ENCODE data around the gene PNMT.

Gene PNMT, protein sequence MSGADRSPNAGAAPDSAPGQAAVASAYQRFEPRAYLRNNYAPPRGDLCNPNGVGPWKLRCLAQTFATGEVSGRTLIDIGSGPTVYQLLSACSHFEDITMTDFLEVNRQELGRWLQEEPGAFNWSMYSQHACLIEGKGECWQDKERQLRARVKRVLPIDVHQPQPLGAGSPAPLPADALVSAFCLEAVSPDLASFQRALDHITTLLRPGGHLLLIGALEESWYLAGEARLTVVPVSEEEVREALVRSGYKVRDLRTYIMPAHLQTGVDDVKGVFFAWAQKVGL

DNA sequence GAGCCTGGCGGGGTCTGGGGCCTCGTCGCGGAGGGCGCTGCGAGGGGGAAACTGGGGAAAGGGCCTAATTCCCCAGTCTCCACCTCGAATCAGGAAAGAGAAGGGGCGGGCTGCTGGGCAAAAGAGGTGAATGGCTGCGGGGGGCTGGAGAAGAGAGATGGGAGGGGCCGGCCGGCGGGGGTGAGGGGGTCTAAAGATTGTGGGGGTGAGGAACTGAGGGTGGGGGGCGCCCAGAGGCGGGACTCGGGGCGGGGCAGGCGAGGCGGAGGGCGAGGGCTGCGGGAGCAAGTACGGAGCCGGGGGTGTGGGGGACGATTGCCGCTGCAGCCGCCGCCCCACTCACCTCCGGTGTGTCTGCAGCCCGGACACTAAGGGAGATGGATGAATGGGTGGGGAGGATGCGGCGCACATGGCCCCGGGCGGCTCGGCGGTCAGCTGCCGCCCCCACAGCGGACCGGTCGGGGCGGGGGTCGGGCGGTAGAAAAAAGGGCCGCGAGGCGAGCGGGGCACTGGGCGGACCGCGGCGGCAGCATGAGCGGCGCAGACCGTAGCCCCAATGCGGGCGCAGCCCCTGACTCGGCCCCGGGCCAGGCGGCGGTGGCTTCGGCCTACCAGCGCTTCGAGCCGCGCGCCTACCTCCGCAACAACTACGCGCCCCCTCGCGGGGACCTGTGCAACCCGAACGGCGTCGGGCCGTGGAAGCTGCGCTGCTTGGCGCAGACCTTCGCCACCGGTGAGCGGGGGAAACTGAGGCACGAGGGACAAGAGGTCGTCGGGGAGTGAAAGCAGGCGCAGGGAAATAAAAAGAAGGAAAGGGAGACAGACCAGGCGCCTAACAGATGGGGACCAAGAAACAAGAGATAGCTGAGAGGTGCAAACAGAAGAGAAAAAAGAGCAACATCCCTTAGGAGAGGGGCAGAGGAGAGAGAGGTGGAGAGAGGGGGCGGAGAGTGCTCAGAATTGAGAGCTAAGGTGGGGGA, at the start of gene PNMT:
PNMT (plus strand) TSS at position 509 of the 980 bp plus-strand sequence; CDS start at position 532, 23 bp downstream.
- DNase-seq, result peak; percentile 28

DNA sequence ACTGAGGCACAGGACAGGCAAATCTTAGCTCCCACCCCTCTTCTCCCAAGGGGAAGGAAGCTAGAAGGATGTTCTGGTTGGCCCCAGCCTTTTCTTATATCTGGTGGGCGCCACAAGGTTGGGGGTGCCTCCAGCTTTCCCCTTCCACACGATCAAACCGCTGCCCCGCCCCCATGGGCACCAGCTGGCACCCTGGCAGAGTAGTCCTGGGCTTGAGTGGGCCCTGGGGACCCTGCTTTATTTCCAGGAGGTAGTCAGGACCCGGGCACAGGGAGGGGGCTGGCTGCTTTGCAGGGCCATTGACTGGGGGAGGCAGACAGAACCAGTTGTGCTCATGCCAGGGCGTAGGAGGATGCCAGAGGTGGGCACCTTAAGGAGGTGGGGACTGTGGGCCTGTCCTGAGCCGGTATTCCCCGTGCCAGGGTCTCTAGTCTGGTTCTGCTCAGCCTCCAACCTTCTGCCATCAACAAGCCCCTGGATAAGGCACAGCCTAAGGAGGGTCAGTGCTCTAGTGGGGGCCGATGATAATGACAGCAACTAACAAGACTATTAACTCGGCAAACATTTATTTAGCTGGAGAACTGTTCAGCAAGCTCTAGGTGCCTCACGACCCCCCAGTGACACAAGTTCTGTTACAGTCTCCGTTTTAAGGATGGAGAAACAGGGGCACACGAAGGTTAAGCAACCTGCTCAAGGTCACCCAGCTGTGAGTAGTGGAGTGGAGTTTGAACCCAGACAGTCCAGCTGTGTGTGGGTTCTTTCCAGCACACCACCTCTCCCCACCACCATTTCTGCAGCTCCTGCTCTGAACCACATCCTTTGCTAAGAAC, 49.1 kb upstream of the PNMT start:
- DNase-seq, result no peak

DNA sequence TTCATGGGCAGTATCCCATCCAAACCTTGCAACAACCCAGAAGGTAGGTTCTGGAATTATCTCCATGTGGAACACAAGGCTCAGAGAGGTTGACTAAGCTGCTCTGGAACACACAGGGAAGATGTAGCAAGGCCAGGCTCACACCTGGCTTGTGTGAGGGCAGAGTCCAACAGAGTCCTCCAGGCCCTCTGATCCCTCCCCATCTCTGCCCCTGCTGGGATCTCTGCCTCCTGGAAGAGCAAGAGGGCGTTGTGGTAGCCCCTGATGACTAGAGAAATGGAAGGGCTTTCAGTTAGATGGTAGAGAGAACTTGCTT, 48.5 kb upstream of the PNMT start:
- no peak for DNase-seq

DNA sequence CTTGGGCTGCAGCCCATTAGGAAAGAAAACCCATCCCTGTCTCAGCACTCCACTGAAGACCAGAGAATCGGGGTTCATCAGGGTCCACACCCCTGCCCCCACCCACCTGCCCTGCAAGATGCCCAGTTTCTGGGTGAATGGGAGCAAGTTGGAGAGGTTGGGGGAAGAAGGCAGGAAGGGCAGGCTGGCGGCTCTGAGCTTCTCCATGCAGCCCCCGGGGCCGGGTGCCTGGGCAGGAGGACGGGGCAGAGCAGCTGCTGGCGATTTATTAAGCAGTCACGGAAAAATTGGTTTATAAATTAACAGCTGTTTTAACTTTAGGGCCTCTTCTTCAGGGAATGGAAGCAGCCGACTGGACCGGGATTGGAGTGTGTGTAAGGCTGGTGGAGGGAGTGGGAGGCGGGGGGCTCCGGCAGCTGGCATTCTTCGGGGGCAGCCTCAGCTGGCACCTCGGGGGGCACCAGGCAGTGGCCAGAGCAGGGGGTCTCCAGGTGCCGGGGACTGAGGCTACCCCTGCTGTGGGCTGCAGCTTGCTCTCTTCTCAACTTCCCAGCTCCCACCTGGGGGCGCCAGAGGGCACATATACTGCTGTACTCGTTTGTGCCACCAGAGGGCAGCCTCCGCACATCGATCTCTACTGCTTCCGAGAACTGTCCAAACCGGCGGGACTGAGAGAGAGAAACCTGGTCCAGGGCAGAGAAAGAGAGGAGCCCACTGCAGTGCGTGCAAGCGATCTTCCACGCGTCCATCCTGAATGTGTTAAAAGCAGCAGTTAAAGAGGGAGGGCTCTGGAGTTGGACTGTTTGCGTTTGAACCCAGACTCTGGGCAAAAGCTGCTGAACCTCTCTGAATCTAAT, 46.5 kb upstream of the PNMT start:
- peak; percentile 85 for DNase-seq

DNA sequence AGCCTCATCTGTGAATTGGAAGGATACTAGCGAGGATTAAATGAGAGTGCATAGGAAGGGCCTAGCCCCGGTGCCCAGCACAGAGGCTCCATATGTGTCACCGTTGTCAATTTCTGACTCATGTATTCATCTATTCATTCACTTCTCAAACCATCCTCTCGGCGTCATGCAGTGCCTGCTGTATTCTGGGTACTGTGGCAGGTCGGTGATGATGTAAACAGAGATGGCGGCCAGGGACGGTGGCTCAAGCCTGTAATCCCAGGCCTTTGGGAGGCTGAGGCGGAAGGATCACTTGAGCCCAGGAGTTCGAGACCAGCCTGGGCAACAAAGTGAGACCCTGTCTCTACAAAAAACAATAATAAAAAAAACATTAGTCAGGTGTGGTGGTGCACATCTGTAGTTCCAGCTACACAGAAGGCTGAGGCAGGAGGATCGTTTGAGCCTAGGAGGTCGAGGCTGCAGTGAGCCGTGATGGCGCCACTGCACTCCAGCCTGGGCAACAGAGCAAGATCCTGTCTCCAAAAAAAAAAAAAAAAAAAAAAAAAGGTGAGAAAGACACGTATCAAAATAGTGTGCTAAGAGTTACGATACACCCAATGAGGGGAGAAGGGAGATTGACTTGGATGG, 45.8 kb upstream of the PNMT start:
- DNase-seq, result no peak

DNA sequence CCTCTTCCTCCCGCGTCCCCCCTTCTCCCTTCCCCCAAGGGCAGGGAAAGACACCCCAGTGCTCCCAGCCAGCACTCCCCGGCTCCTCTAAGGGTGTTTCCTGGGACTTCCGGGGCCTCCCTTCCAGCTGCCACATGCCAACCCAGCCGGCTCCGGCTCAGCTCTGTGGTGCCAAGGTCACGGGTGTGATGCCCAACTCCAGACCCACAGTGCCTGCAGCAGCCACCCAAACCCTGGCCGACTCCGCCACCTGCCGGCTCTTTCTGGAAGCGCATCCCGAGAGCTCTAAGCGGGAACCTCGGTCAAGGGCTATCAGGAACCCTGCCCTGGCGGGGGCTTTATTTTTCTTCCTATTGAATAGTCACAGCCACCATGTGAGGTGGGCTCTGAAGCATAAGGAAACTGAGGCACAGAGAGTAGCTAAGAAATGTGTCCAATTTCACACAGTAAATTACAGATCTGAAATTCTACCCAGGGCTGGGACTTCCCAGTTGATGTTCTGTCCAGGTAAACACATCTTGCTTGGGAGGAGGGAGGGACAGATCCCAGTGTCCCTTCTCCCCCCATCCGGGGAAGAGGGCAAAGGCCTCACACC, 44.8 kb upstream of the PNMT start:
- DNase-seq, result peak; percentile 56

DNA sequence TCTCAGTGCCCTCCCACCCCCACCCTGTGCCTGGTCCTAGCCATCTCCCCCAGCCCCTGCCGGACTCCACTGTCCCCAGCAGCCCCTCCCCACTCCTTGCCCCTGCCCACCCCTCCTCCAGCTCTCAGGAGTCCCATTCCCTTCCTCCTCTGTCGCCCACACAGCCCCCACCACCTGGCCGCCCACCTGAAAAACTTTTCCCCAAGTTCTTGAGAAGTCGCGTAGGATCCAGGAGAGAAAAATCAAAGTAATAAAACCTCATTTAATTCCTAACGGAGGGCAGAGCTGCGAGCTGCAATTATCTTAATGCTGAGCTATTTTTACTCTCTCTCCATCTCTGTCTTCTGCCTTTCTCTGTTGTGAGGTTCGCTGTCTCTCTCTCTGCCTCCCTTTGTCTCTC, 43.9 kb upstream of the PNMT start:
- DNase-seq, result no peak

DNA sequence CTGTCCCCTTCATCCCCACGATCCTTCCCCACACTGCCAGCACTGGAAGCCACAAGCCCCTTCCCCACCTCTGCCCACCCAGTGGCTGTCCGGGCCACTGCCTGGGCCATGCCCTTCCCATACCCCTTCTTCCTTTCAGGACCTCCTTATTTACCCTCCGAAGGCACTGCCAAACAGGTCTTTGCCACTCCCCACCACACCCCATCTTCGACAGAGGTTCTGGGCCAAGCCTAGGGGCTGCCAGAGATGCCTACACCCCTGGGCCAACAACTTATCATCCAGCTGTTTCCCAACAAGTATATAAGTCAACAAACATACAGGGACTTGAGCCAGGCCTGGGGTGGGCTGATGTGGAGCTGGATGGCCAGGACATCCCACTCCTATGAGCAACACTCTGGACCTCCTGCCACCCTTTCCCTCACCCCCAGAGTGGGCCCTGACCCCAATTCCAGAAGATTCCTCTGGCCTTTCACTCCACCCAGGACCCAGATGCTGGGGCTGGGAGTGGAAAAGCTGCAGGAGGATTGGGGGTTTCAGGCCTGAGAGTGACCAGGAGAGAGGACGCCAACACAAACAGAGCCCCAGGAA, 43.0 kb upstream of the PNMT start:
- no peak for DNase-seq

DNA sequence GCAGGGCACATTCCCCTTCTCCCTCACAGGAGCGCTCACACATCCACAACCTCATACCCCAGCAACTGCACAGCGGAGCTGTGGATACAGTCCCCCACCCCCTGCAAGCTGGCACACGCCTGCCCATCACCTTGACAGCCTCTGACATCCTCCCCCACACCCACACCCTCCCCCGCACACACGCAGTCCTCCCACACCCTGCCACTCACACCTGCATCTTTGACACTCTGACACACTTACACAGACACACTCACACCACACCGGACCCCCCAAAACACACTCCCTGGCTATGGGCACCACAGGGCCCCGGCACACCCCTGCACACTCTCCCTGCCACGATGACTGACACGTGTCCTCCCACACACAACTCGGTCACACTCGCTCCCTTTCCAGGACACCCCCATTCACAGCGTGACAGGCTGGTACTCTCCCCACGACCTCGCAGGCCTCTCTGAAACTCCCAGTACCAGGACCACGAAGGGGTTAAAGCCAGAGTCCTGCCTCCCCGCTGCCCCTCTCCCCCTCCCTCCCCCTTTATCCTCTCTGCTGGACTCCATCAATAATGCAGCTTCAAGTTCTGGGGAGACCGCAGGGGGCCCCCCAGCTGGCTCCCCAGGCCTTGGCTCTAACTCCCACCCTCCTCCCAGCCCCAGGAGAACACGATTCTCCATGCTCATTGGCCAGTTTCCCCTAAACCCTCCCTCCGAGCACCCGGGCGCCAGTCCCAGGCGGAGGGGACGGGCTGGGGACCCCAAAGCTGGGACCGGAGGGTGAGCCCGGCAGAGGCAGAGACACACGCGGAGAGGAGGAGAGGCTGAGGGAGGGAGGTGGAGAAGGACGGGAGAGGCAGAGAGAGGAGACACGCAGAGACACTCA, 41.8 kb upstream of the PNMT start, which contains the start of gene PPP1R1B:
PPP1R1B (plus strand) TSS at position 782 of the 876 bp plus-strand sequence. CDS start 441 bp downstream, outside the sequence.
- DNase-seq, result no peak

DNA sequence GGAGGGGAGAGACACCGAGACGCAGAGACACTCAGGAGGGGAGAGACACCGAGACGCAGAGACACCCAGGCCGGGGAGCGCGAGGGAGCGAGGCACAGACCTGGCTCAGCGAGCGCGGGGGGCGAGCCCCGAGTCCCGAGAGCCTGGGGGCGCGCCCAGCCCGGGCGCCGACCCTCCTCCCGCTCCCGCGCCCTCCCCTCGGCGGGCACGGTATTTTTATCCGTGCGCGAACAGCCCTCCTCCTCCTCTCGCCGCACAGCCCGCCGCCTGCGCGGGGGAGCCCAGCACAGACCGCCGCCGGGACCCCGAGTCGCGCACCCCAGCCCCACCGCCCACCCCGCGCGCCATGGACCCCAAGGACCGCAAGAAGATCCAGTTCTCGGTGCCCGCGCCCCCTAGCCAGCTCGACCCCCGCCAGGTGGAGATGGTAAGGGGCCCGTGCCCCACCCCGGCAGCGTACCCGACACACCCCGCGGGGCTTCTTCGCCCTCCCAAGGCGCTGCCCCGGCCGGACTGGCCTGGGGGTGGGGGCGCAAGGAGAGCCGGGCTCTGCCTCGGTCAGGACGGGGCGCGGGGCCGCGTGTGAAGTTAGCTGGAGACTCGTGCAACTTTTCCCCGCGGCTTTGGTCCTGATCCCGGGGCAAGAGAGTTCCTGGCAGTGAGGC, 41.1 kb upstream of the PNMT start:
- no peak for DNase-seq

DNA sequence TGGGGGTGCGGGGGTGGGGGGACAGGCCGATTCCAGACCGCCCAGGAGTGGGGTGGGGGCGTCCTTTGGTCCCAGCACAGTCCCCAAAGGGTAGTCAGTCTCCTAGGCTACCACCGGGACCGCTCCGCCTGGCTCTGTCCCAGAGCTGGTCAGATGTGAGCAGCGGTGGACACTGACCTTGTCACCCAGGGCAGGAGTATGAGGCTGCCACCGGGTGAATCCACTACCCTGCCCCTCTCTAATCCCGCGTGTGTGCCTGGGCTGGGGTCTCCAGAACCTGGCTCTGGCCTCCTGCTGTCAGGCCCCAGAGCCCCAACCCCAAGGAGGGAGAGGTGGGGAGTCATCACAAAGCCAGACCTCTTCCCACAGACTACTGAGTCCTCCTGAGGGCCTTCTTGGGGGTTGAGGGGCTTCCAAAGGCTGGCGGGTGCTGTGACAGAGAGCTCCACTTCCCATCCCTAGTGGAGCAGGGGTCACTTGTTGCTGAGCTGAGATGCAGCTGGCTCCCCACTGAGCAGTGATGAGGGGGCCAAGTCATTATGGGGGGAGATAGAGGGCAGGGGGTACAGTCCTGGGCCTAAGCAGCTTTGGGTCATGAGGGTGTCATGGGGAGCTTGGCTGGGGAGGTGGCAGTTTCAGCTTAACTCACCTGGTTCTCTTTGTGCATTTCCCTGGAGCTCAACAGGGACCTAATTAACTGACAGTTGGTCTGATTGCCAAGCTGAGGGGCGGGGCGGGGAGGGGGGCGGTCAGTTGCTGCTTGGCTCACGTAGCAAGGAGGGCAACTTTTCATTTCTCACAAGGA, 40.3 kb upstream of the PNMT start:
- DNase-seq, result no peak

DNA sequence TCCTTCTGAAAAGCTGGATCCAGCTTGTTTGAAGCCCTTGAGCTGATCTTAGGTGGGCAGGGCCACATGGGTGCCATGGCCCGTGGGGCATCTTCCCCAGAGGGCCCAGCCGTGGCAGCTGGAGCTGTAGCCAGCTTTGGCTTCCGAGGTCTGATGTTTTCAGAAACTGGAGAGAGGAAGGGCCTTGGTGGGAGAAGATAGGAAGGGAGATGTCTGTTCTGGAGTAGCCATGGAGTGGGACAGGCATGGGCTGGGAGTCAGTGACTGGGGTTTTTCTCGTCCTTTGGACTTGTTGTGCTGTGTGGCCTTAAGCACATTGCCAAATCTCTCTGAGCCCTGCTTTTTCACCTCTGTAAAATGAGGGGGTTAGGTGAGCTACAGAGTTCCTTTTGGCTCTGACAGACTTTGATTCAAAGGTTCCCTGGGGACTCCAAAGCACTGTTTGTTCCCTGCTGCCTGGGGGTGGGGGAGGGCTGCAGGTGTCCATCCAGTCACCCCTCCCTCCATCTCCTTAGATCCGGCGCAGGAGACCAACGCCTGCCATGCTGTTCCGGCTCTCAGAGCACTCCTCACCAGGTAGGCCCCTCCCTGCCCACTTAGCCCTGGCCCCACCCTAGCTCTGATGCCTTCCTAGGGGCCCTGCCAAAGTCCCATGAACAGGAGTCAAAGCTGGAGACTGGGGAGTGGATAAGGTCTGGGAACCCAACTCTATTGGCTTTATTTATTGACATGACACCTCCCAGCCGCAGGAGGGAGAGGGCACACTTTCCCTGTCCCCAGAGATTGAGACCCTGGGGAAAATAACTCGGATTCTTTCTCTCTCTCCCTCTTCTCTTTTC, 39.4 kb upstream of the PNMT start:
- no peak for DNase-seq

DNA sequence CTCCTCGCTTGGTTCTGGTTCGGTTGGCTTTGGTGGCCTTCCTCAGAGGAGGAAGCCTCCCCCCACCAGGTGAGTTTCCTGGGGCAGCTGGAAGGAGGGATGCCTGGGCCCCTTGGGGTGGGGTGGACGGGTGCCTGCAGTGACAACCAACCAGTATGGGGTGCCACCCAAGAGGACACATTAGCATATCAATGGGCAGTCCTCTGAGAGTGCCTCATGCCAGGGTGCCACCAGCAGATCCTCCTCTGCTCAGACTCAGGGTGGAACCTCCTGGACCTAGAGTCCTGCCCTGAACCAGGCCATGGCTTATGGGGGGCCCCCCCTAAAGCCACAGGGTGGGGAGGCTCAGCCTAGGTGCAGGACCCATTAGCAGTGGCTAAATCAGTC, 38.8 kb upstream of the PNMT start:
- DNase-seq, result no peak

DNA sequence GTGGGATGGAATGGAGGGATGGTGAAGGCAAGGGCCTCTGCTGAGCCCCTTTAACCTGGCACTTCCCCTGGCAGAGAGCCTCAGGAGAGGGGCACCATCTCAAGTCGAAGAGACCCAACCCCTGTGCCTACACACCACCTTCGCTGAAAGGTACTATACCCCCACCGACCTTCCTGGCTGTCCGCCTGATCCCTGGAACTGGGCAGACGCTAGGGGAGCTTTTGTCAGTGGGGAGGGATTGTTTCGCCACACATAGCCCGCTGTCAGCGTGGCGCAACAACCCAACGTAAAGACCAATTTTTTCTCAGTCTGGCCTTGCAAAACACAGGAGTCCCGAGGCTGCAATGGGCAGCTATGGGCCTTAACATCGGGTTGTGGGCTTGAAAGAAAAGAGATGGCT, 38.4 kb upstream of the PNMT start:
- no peak for DNase-seq

DNA sequence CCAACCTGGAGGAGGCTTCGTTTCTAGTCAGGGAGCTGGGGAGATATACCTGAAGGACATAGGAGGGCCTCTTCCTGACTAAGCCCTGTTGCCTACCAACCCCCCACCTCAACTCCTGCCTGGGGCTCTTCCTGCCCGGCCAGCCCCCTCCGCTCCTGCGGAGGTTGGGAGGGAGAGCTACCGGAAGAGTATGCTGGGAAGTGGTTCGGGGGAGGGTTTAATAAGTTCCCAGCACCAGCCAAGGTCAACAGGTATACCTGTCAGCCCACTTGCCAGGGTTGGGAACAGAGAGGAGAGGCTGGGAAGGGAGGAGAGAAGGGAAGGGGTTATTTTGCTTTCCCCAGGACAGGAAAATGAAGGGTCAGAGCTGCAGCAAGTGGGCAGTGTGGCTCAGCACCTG, 36.9 kb upstream of the PNMT start:
- DNase-seq, result no peak

DNA sequence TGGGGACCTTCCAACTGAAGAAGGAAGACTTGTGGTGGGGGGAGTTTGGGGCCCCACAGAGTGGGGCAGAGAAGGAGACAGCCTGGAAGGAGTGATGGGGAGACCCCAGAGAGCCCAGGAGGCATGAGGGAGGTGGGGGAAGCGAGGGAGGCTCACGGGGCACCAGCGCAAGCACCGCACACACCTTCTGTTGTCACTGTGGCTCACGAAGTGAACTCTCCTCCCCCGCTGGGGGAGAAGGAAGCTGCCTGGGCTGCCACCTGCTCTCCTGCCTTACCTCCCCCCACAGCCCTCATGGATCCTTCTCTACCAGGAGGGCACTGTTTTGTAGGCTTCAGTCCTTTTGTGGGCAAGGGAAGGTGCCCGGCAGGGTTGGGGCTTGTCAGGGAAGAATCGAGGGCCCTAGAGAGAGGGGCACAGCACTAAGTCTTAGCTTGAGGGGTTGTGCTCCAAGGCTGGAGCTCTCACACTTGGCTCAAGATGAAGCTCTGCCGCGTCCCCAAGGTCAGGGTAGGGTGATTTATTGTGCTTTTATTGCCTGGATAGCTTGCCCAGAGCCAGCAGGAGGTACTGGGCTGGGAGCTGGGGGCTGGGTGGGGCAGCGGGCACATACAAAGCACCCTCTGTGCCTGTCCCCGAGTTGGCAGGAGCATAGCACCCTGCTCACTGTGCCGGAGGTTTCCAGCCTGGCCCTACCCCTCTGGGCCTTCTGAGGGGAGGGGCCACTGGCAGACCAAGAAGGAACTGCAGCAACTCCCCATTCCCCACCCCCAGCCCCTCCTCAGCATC, 35.9 kb upstream of the PNMT start:
- no peak for DNase-seq

All from NCI-H2227 treated with DMSO at 0.1 percent for 48 hours (cell line).